GM18861 (cell line): Measurements from ENCODE around the gene FXYD3.
"Not testable (repeated sequence)": the region's sequence is repeated elsewhere in the genome, so short reads cannot be mapped to it uniquely, and the experiment has no call there.

ENCODE experiments used
- ATAC-seq: cut with Tn5 transposase; IDR thresholded peaks from one replicate; pipeline ENCODE4 v1.9.1; 2021; ENCODE audit not compliant: unreplicated experiment

FXYD3 gene

DNA sequence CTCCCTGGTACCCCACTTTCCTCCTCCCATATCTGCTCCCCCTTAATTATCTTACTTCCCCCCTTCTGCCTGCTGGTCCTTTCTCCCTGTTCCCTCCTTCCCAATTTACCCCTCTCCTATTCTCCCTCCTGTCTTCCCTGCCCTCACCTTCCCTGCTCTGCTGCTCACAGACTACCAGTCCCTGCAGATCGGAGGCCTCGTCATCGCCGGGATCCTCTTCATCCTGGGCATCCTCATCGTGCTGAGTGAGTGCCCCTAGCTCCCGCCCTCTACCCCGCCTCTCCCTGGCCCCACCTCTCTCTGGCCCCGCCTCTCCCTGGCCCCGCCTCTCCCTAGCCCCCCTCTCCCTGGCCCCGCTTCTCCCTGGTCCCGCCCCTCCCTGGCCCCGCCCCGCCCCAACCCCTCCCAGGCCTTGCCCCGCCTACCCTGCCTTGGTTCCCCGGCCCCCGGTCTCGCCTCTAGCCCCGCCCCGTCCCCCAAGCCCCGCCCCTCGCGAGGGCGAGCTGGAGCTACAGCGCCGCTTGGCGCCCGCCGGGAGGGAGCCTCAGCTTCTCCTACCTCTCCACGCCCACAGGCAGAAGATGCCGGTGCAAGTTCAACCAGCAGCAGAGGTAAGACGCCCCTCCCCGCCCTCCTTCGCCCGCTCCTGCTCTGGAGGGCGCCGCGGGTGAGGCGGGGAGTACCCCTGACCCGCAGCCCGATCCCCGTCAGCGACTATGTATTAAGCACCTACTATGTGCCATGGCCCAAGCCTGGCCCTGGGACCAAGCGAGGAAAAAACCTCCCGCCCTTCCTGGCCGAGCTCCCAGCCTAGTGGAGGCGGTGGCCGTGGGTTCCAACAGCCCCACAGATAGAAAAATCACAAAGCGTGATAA, 25.6 kb downstream of the FXYD3 start:
- peak; percentile 53 for ATAC-seq

DNA sequence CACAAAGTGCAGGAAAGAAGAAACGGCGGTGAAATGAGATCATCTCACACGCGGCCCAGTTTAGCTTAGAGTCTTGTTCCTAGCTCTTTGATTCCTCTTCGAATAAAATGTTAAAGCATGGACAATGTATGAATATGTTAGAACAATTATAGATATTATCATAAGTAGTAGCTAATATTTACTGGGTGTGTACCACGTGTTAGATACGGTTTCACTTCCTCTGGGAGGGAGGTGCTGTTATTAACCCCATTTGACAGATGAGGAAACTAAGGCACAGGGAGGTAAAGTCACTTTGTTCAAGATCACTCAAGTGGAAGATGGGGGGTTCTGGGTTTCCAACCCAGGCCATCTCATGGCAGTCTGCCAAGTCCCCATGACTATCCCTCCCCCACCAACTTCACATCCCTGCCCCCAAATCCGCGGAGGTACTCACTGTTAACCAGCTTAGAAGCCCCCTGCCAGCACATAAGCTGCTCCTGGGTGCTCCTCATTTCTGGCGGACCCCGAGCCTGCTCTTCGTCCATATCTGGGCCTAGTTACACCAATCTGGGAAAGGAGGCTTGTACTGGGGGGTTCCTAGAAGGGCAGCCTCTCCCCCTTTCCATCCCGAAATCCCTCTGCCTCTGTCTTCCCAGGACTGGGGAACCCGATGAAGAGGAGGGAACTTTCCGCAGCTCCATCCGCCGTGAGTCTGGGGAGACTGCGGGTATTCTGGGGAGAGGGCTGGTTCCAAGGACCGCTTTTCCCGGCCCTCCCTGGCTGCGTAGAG, 26.4 kb downstream of the FXYD3 start:
- ATAC-seq: no peak

DNA sequence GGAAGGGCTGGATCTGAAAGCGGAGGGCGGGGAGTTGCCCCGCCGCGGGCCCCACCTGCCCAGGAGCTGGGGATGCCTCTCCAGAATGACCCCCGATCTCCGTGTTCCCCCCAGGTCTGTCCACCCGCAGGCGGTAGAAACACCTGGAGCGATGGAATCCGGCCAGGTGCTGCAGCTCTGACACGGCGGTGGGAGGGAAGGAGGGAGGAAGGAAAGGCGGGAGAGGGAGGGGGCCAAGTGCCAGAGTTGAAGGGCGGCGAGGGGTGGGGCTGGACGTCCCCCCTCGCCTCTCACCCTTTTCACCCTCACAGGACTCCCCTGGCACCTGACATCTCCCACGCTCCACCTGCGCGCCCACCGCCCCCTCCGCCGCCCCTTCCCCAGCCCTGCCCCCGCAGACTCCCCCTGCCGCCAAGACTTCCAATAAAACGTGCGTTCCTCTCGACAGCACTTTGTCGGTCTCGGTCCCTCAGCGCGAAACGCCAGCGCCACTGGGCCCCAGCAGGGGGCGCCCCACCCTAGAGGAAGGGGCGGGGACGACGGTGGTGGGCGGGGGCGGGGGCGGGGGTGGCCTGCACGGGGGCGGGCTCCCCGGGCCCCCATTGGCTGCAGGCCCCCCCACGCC, 27.1 kb downstream of the FXYD3 start:
- ATAC-seq: no peak

GRCh38 chr19:35143231-35143715, 27.6 kb downstream of the FXYD3 start, which contains the start of gene FXYD7:
Gene FXYD7, plus strand, starts transcription at chr19:35143255. Its CDS starts 79 bp downstream, at chr19:35143334.
- no peak for ATAC-seq

DNA sequence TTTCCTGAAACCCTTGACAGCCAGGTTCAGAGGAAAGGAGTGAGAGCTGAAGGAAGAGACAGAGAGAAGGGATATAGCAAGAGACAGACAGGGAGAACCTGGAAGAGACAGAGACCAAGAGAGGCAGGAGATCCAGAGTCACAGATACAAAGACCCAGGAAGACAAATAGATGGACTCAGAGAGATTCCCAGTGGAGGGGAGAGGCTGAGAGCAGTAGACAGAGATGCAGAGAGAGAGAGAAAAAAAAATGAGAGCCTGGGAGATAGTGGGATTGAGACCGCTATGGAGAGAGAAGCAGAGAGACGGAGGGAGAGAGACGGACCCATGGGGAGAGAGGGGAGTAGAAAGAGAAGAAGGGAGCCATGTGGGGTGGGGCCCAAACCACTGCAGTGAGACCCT, 28.2 kb downstream of the FXYD3 start:
- ATAC-seq: no peak

GRCh38 chr19:35144259-35144599, 28.6 kb downstream of the FXYD3 start:
- ATAC-seq: no peak

GRCh38 chr19:35144600-35145436, 29.2 kb downstream of the FXYD3 start:
- ATAC-seq: no peak

GRCh38 chr19:35146746-35147459, 31.3 kb downstream of the FXYD3 start:
- no peak for ATAC-seq

GRCh38 chr19:35149463-35149862, 33.8 kb downstream of the FXYD3 start:
- no peak for ATAC-seq

GRCh38 chr19:35150445-35150844, 34.8 kb downstream of the FXYD3 start:
- no peak for ATAC-seq

DNA sequence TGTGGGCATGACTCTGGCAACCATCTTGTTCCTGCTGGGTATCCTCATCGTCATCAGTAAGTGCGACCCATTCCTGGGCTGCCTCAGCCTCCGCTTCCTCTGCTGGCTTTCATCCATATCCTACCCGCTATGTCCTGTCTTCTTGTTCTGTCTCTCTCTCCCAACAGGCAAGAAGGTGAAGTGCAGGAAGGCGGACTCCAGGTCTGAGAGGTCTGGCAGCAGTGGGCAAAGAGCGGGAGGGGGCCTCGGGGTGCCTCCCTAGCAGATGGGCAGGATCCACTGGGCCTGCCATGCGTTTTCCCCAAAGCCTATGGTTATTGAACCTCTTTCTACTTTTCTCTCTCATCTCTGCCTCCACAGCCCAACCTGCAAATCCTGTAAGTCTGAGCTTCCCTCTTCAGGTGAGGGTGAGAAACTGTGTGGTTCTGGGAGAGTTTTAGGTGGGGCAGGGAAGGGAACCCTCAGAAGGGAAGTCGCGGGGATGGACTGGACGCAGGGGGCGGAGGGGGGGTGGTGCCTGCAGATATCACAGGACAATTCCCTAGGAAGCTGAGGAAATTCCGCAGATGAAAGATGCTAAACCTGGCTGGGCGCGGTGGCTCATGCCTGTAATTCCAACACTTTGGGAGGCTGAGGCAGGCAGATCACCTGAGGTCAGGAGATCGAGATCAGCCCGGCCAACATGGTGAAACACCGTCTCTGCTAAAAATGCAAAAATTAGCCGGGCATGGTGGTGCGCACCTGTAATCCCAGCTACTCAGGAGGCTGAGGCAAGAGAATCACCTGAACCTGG, 35.8 kb downstream of the FXYD3 start:
- ATAC-seq: no peak

DNA sequence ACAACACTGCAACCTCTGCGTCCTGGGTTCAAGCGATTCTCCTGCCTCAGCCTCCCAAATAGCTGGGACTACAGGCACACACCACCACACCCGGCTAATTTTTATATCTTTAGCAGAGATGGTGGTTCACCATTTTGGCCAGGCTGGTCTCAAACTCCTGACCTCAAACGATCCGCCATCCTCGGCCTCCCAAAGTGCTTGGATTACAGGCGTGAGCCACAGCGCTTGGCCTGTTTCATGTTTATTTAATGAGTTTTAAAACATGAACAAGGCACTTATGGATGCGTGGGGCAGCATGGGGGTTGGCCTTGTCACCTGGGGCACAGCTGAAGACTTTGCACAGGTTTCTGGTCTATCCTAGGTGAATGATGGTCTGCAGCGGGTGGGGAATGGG, 37.5 kb downstream of the FXYD3 start:
- ATAC-seq: not testable (repeated sequence)

GRCh38 chr19:35153701-35154524, 38.3 kb downstream of the FXYD3 start:
- no peak for ATAC-seq

- ATAC-seq: no peak
Measured at GRCh38 chr19:35154525-35155406, 39.1 kb downstream of the FXYD3 start, which contains the start of gene FXYD5. Gene FXYD5, plus strand, starts transcription at chr19:35154735. Its CDS starts 816 bp downstream, at chr19:35155551.

DNA sequence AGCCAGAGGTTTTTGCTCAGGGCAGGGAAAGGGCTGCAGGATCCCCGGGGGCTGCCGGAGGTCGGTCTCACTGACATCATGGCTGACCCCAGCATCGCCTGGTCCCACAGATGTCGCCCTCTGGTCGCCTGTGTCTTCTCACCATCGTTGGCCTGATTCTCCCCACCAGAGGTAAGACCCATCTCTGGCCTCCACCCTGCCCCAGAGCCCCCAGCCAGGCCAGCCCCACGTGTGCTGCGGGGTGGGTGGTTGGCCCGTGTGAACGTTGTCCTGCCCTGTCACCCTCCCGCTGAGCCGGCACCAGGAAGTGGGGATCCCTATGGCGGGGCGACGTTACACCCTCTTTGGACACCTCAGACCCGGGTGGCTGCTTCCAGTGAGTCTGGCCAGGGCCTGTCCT, 39.8 kb downstream of the FXYD3 start:
- ATAC-seq: no peak

GRCh38 chr19:35155981-35156672, 40.5 kb downstream of the FXYD3 start:
- no peak for ATAC-seq

- no peak for ATAC-seq
Measured at GRCh38 chr19:35156673-35157014, 41.0 kb downstream of the FXYD3 start.
